ENCODE results near the gene A3GALT2. TPM values are rescaled to one million over a fixed set of nuclear protein-coding genes. Genes with fewer than 3 reads are reported as not detected.

Gene A3GALT2
- total and polyA plus RNA-seq, 4 donors: 0.33 to 0.57 TPM; not detected in 2

GRCh38 chr1:33319949-33320618, 814 bp downstream of the A3GALT2 start:
- H3K4me1 ChIP-seq (ENCODE audit: control insufficient read depth, insufficient read depth, low read length): peaks cover 14% of the 10 kb centered on the region
- H3K4me3 ChIP-seq (ENCODE audit: low read depth, low read length): no peak overlapping the region
- H3K27ac ChIP-seq (ENCODE audit: low read depth, low read length): no peak overlapping the region
- H3K36me3 ChIP-seq (ENCODE audit: control insufficient read depth, insufficient read depth, low read length): peaks cover 29% of the 10 kb centered on the region
- WGBS (ENCODE audit: insufficient coverage): 67% methylated on average over 6 of the region's 12 CpGs
- H3K27me3 ChIP-seq (ENCODE audit: control insufficient read depth, insufficient read depth, low read length): no peaks in the 10 kb centered on the region
- H3K9me3 ChIP-seq (ENCODE audit: control insufficient read depth, insufficient read depth, low read length): no peaks in the 10 kb centered on the region
- no peak for DNase-seq (ENCODE audit: low read depth in 4 of 6, low spot score in 6 of 6)

GRCh38 chr1:33319186-33319948, 1.5 kb downstream of the A3GALT2 start:
- 83% methylated on average over 8 of the region's 9 CpGs for WGBS (ENCODE audit: insufficient coverage)
- no peak for DNase-seq (ENCODE audit: low read depth in 4 of 6, low spot score in 6 of 6)
- no peak overlapping the region for H3K4me3 ChIP-seq (ENCODE audit: low read depth, low read length)

GRCh38 chr1:33317946-33318345, 3.0 kb downstream of the A3GALT2 start:
- DNase-seq (ENCODE audit: low read depth in 4 of 6, low spot score in 6 of 6): no peak
- peaks cover 8% of the 10 kb centered on the region for H3K36me3 ChIP-seq (ENCODE audit: control insufficient read depth, insufficient read depth, low read length)
- H3K4me1 ChIP-seq (ENCODE audit: control insufficient read depth, insufficient read depth, low read length): peaks cover 4% of the 10 kb centered on the region
- no peak overlapping the region for H3K27ac ChIP-seq (ENCODE audit: low read depth, low read length)
- no peaks in the 10 kb centered on the region for H3K27me3 ChIP-seq (ENCODE audit: control insufficient read depth, insufficient read depth, low read length)
- WGBS (ENCODE audit: insufficient coverage): 62% methylated on average over 5 of the region's 6 CpGs
- H3K4me3 ChIP-seq (ENCODE audit: low read depth, low read length): no peak overlapping the region
- no peaks in the 10 kb centered on the region for H3K9me3 ChIP-seq (ENCODE audit: control insufficient read depth, insufficient read depth, low read length)

More at GRCh38 chr1:33319186-33319948, 1.5 kb downstream of the A3GALT2 start:
- Histone ChIP-seq H3K27me3 (ENCODE audit: control insufficient read depth, insufficient read depth, low read length) (no peaks in the 10 kb centered on the region), H3K36me3 (ENCODE audit: control insufficient read depth, insufficient read depth, low read length) (peaks cover 22% of the 10 kb centered on the region), H3K9me3 (ENCODE audit: control insufficient read depth, insufficient read depth, low read length) (no peaks in the 10 kb centered on the region), H3K4me1 (ENCODE audit: control insufficient read depth, insufficient read depth, low read length) (peaks cover 6% of the 10 kb centered on the region), H3K27ac (ENCODE audit: low read depth, low read length) (no peak overlapping the region)

- no peak for DNase-seq (ENCODE audit: low read depth in 4 of 6, low spot score in 6 of 6)
- H3K27ac ChIP-seq (ENCODE audit: low read depth, low read length): no peak overlapping the region
- H3K9me3 ChIP-seq (ENCODE audit: control insufficient read depth, insufficient read depth, low read length): no peaks in the 10 kb centered on the region
- H3K4me3 ChIP-seq (ENCODE audit: low read depth, low read length): no peak overlapping the region
- peaks cover 4% of the 10 kb centered on the region for H3K36me3 ChIP-seq (ENCODE audit: control insufficient read depth, insufficient read depth, low read length)
- 67% methylated on average over 1 of the region's 1 CpG for WGBS (ENCODE audit: insufficient coverage)
- H3K27me3 ChIP-seq (ENCODE audit: control insufficient read depth, insufficient read depth, low read length): no peaks in the 10 kb centered on the region
- H3K4me1 ChIP-seq (ENCODE audit: control insufficient read depth, insufficient read depth, low read length): peaks cover 4% of the 10 kb centered on the region
These were observed 3.5 kb downstream of the A3GALT2 start for GRCh38 chr1:33317354-33317753.

GRCh38 chr1:33316601-33317000, 4.3 kb downstream of the A3GALT2 start:
- H3K4me3 ChIP-seq (ENCODE audit: low read depth, low read length): no peak overlapping the region
- no peaks in the 10 kb centered on the region for H3K27me3 ChIP-seq (ENCODE audit: control insufficient read depth, insufficient read depth, low read length)
- H3K27ac ChIP-seq (ENCODE audit: low read depth, low read length): no peak overlapping the region
- H3K4me1 ChIP-seq (ENCODE audit: control insufficient read depth, insufficient read depth, low read length): peaks cover 4% of the 10 kb centered on the region
- WGBS (ENCODE audit: insufficient coverage): 78% methylated on average over 2 of the region's 2 CpGs
- peaks cover 7% of the 10 kb centered on the region for H3K36me3 ChIP-seq (ENCODE audit: control insufficient read depth, insufficient read depth, low read length)
- no peaks in the 10 kb centered on the region for H3K9me3 ChIP-seq (ENCODE audit: control insufficient read depth, insufficient read depth, low read length)
- no peak for DNase-seq (ENCODE audit: low read depth in 4 of 6, low spot score in 6 of 6)

GRCh38 chr1:33314416-33314815, 6.5 kb downstream of the A3GALT2 start:
- H3K9me3 ChIP-seq (ENCODE audit: control insufficient read depth, insufficient read depth, low read length): no peaks in the 10 kb centered on the region
- 89% methylated on average over 9 of the region's 9 CpGs for WGBS (ENCODE audit: insufficient coverage)
- DNase-seq (ENCODE audit: low read depth in 4 of 6, low spot score in 6 of 6): no peak
- H3K36me3 ChIP-seq (ENCODE audit: control insufficient read depth, insufficient read depth, low read length): peaks cover 10% of the 10 kb centered on the region
- no peaks in the 10 kb centered on the region for H3K27me3 ChIP-seq (ENCODE audit: control insufficient read depth, insufficient read depth, low read length)
- H3K27ac ChIP-seq (ENCODE audit: low read depth, low read length): no peak overlapping the region
- no peaks in the 10 kb centered on the region for H3K4me1 ChIP-seq (ENCODE audit: control insufficient read depth, insufficient read depth, low read length)
- H3K4me3 ChIP-seq (ENCODE audit: low read depth, low read length): no peak overlapping the region

GRCh38 chr1:33312413-33312749, 8.5 kb downstream of the A3GALT2 start:
- Histone ChIP-seq H3K27me3 (ENCODE audit: control insufficient read depth, insufficient read depth, low read length) (no peaks in the 10 kb centered on the region), H3K27ac (ENCODE audit: low read depth, low read length) (no peak overlapping the region), H3K9me3 (ENCODE audit: control insufficient read depth, insufficient read depth, low read length) (no peaks in the 10 kb centered on the region), H3K4me1 (ENCODE audit: control insufficient read depth, insufficient read depth, low read length) (no peaks in the 10 kb centered on the region), H3K4me3 (ENCODE audit: low read depth, low read length) (no peak overlapping the region), H3K36me3 (ENCODE audit: control insufficient read depth, insufficient read depth, low read length) (peaks cover 11% of the 10 kb centered on the region)
- WGBS (ENCODE audit: insufficient coverage): 85% methylated on average over 4 of the region's 5 CpGs
- DNase-seq (ENCODE audit: low read depth in 4 of 6, low spot score in 6 of 6): no peak

- no peak overlapping the region for H3K4me3 ChIP-seq (ENCODE audit: low read depth, low read length)
- DNase-seq (ENCODE audit: low read depth in 4 of 6, low spot score in 6 of 6): no peak
- WGBS (ENCODE audit: insufficient coverage): 98% methylated on average over 6 of the region's 7 CpGs
- no peak overlapping the region for H3K27ac ChIP-seq (ENCODE audit: low read depth, low read length)
- H3K27me3 ChIP-seq (ENCODE audit: control insufficient read depth, insufficient read depth, low read length): no peaks in the 10 kb centered on the region
- H3K4me1 ChIP-seq (ENCODE audit: control insufficient read depth, insufficient read depth, low read length): no peaks in the 10 kb centered on the region
- H3K36me3 ChIP-seq (ENCODE audit: control insufficient read depth, insufficient read depth, low read length): peaks cover 11% of the 10 kb centered on the region
- H3K9me3 ChIP-seq (ENCODE audit: control insufficient read depth, insufficient read depth, low read length): no peaks in the 10 kb centered on the region
These were observed 9.0 kb downstream of the A3GALT2 start for GRCh38 chr1:33311706-33312412.

- WGBS (ENCODE audit: insufficient coverage): 89% methylated on average over 4 of the region's 8 CpGs
- Histone ChIP-seq H3K9me3 (ENCODE audit: control insufficient read depth, insufficient read depth, low read length) (no peaks in the 10 kb centered on the region), H3K27ac (ENCODE audit: low read depth, low read length) (no peak overlapping the region), H3K4me3 (ENCODE audit: low read depth, low read length) (no peak overlapping the region), H3K4me1 (ENCODE audit: control insufficient read depth, insufficient read depth, low read length) (no peaks in the 10 kb centered on the region), H3K36me3 (ENCODE audit: control insufficient read depth, insufficient read depth, low read length) (peaks cover 11% of the 10 kb centered on the region), H3K27me3 (ENCODE audit: control insufficient read depth, insufficient read depth, low read length) (peaks cover 6% of the 10 kb centered on the region)
- DNase-seq (ENCODE audit: low read depth in 4 of 6, low spot score in 6 of 6): no peak
These were observed 10.2 kb downstream of the A3GALT2 start for GRCh38 chr1:33310702-33311101.

Data from spinal cord (tissue), 10 donors.